Activated naive CD4-positive, alpha-beta T cell treated with anti-CD3 and anti-CD28 coated beads, Interleukin-2, amount 50 U/mL, for 72 hours (primary cell): ENCODE data around the gene AMELX. TPM values are rescaled to one million over a fixed set of nuclear protein-coding genes. Genes with fewer than 3 reads are reported as not detected.

Source experiments
- ATAC-seq, 2 donors: fragments of 150-1000 bp; cut with Tn5 transposase; 2 replicates each; pipeline ENCODE4 v1.10.0; 2021; ENCODE audit warnings: mild to moderate bottlenecking in 2 of 2, moderate library complexity in 2 of 2
- DNase-seq, 2 donors: peaks; one replicate each; pipeline ENCODE4 v3.0.0; 2021 to 2022; ENCODE audit warnings: low spot score in 2 of 2
- H3K27ac Mint-ChIP-seq, 2 donors: one replicate each; pipeline ENCODE4 v1.8.0; 2022; ENCODE audit warnings: mild to moderate bottlenecking in 2 of 2, mixed read lengths in 2 of 2
- H3K36me3 Mint-ChIP-seq, 2 donors: one replicate each; pipeline ENCODE4 v1.8.0; 2022; ENCODE audit warnings: mixed read lengths in 2 of 2
- H3K9me3 Mint-ChIP-seq, 2 donors: one replicate each; pipeline ENCODE4 v1.8.0; 2022; ENCODE audit warnings: mixed read lengths in 2 of 2
- total RNA-seq, 2 donors: library from RNA; stranded (reverse); gene quantifications; one replicate each; pipeline ENCODE4 v1.2.3, GENCODE V29; 2022

Gene AMELX
- not detected for total RNA-seq

GRCh38 chrX:11293113-11293512 lies at the start of gene AMELX:
Gene AMELX (plus strand): TSS chrX:11293413. CDS start chrX:11294789, 1,376 bp downstream.
- Mint-ChIP-seq H3K9me3 (no peaks in the 10 kb centered on the region), H3K36me3 (no peaks in the 10 kb centered on the region), H3K27ac (no peak within 1 kb of the TSS)
- no peak for ATAC-seq
- no peak for DNase-seq

- DNase-seq (no peak), ATAC-seq (no peak)
- no peak overlapping the region for H3K27ac Mint-ChIP-seq
- no peaks in the 10 kb centered on the region for H3K36me3 Mint-ChIP-seq
- no peaks in the 10 kb centered on the region for H3K9me3 Mint-ChIP-seq
Measured at GRCh38 chrX:11244636-11245035, 48.6 kb upstream of the AMELX start.

- ATAC-seq (no peak), DNase-seq (no peak)
- Mint-ChIP-seq H3K9me3 (peaks cover 0 to 4% of the 10 kb centered on the region in 2 donors), H3K27ac (no peak overlapping the region), H3K36me3 (no peaks in the 10 kb centered on the region)
Measured at GRCh38 chrX:11254417-11255109, 38.6 kb upstream of the AMELX start.

- no peaks in the 10 kb centered on the region for H3K36me3 Mint-ChIP-seq
- no peak for ATAC-seq
- no peak overlapping the region for H3K27ac Mint-ChIP-seq
- DNase-seq = no peak
- no peaks in the 10 kb centered on the region for H3K9me3 Mint-ChIP-seq
Measured at GRCh38 chrX:11257290-11257689, 35.9 kb upstream of the AMELX start.

GRCh38 chrX:11257711-11258110 lies 35.5 kb upstream of the AMELX start:
- Mint-ChIP-seq H3K9me3 (no peaks in the 10 kb centered on the region), H3K27ac (no peak overlapping the region), H3K36me3 (no peaks in the 10 kb centered on the region)
- DNase-seq (no peak), ATAC-seq (no peak)

- DNase-seq (no peak), ATAC-seq (no peak)
- H3K27ac Mint-ChIP-seq = no peak overlapping the region
- H3K9me3 Mint-ChIP-seq = no peaks in the 10 kb centered on the region
- no peaks in the 10 kb centered on the region for H3K36me3 Mint-ChIP-seq
Measured at GRCh38 chrX:11259437-11259836, 33.8 kb upstream of the AMELX start.

GRCh38 chrX:11261260-11261659 lies 32.0 kb upstream of the AMELX start:
- no peak for DNase-seq
- Mint-ChIP-seq H3K27ac (no peak overlapping the region), H3K36me3 (no peaks in the 10 kb centered on the region), H3K9me3 (no peaks in the 10 kb centered on the region)
- ATAC-seq = no peak

GRCh38 chrX:11264925-11265324 lies 28.3 kb upstream of the AMELX start:
- DNase-seq (no peak), ATAC-seq (no peak)
- H3K9me3 Mint-ChIP-seq = no peaks in the 10 kb centered on the region
- H3K27ac Mint-ChIP-seq = no peak overlapping the region
- no peaks in the 10 kb centered on the region for H3K36me3 Mint-ChIP-seq

GRCh38 chrX:11265352-11265751 lies 27.9 kb upstream of the AMELX start:
- H3K27ac Mint-ChIP-seq = no peak overlapping the region
- no peaks in the 10 kb centered on the region for H3K9me3 Mint-ChIP-seq
- DNase-seq (no peak), ATAC-seq (no peak)
- H3K36me3 Mint-ChIP-seq = no peaks in the 10 kb centered on the region

GRCh38 chrX:11266573-11267003 lies 26.6 kb upstream of the AMELX start:
- ATAC-seq = no peak
- no peaks in the 10 kb centered on the region for H3K36me3 Mint-ChIP-seq
- no peak overlapping the region for H3K27ac Mint-ChIP-seq
- no peak for DNase-seq
- no peaks in the 10 kb centered on the region for H3K9me3 Mint-ChIP-seq

- ATAC-seq = no peak
- Mint-ChIP-seq H3K9me3 (no peaks in the 10 kb centered on the region), H3K36me3 (no peaks in the 10 kb centered on the region), H3K27ac (no peak overlapping the region)
- DNase-seq = no peak
Measured at GRCh38 chrX:11267425-11267824, 25.8 kb upstream of the AMELX start.

GRCh38 chrX:11269006-11269405 lies 24.2 kb upstream of the AMELX start:
- no peaks in the 10 kb centered on the region for H3K9me3 Mint-ChIP-seq
- no peaks in the 10 kb centered on the region for H3K36me3 Mint-ChIP-seq
- H3K27ac Mint-ChIP-seq = no peak overlapping the region
- ATAC-seq (no peak), DNase-seq (no peak)

GRCh38 chrX:11269996-11270395 lies 23.2 kb upstream of the AMELX start:
- DNase-seq = no peak
- H3K36me3 Mint-ChIP-seq = no peaks in the 10 kb centered on the region
- H3K9me3 Mint-ChIP-seq = no peaks in the 10 kb centered on the region
- no peak overlapping the region for H3K27ac Mint-ChIP-seq
- no peak for ATAC-seq

- ATAC-seq (no peak), DNase-seq (no peak)
- Mint-ChIP-seq H3K9me3 (no peaks in the 10 kb centered on the region), H3K36me3 (no peaks in the 10 kb centered on the region), H3K27ac (no peak overlapping the region)
Measured at GRCh38 chrX:11272290-11272689, 20.9 kb upstream of the AMELX start.

GRCh38 chrX:11272863-11273262 lies 20.4 kb upstream of the AMELX start:
- ATAC-seq = no peak
- DNase-seq = no peak
- Mint-ChIP-seq H3K36me3 (no peaks in the 10 kb centered on the region), H3K9me3 (no peaks in the 10 kb centered on the region), H3K27ac (no peak overlapping the region)

GRCh38 chrX:11273544-11273943 lies 19.7 kb upstream of the AMELX start:
- H3K27ac Mint-ChIP-seq = no peak overlapping the region
- no peak for ATAC-seq
- H3K36me3 Mint-ChIP-seq = no peaks in the 10 kb centered on the region
- H3K9me3 Mint-ChIP-seq = no peaks in the 10 kb centered on the region
- DNase-seq = no peak

- Mint-ChIP-seq H3K9me3 (no peaks in the 10 kb centered on the region), H3K36me3 (no peaks in the 10 kb centered on the region), H3K27ac (no peak overlapping the region)
- DNase-seq = no peak
- no peak for ATAC-seq
Measured at GRCh38 chrX:11282043-11282442, 11.2 kb upstream of the AMELX start.

GRCh38 chrX:11285651-11286050 lies 7.6 kb upstream of the AMELX start:
- ATAC-seq (no peak), DNase-seq (no peak)
- Mint-ChIP-seq H3K27ac (no peak overlapping the region), H3K36me3 (no peaks in the 10 kb centered on the region), H3K9me3 (no peaks in the 10 kb centered on the region)

GRCh38 chrX:11287505-11287904 lies 5.7 kb upstream of the AMELX start:
- DNase-seq = no peak
- ATAC-seq = no peak
- Mint-ChIP-seq H3K27ac (no peak overlapping the region), H3K9me3 (no peaks in the 10 kb centered on the region), H3K36me3 (no peaks in the 10 kb centered on the region)
